HepG2 (cell line): Measurements from ENCODE around the gene PYGO2. TPM values are rescaled to one million over a fixed set of nuclear protein-coding genes. Genes with fewer than 3 reads are reported as not detected.

ENCODE experiments used
- HNRNPL ChIP-seq: fragments of 200-400 bp; formaldehyde crosslinking; IDR thresholded peaks from 2 replicates; pipeline ENCODE4 v1.6.1; 2017; ENCODE audit warnings: mild to moderate bottlenecking, low read depth, low read length
- MED8 ChIP-seq: sonication (generic); formaldehyde crosslinking; IDR thresholded peaks from 2 replicates; pipeline ENCODE4 v1.8.1; 2023; ENCODE audit warnings: mild to moderate bottlenecking, missing genetic modification reagents; ENCODE audit not compliant: insufficient replicate concordance
- MIXL1 ChIP-seq: IDR thresholded peaks from 2 replicates; pipeline ENCODE4 v1.6.1; 2016
- RAD21 ChIP-seq: fragments of 450-650 bp; formaldehyde crosslinking; IDR thresholded peaks from 2 replicates; pipeline ENCODE4 v1.5.0; 2020; ENCODE audit warnings: mild to moderate bottlenecking
- TBX2 ChIP-seq: sonication (generic); formaldehyde crosslinking; IDR thresholded peaks from 2 replicates; pipeline ENCODE4 v1.5.0; 2020; ENCODE audit warnings: missing genetic modification reagents, mild to moderate bottlenecking, borderline replicate concordance
- TOE1 ChIP-seq: sonication (generic); formaldehyde crosslinking; IDR thresholded peaks from 2 replicates; pipeline ENCODE4 v1.4.0; 2020; ENCODE audit warnings: mild to moderate bottlenecking, missing genetic modification reagents
- ZSCAN22 ChIP-seq: sonication (generic); formaldehyde crosslinking; IDR thresholded peaks from 2 replicates; pipeline ENCODE4 v1.4.0; 2020; ENCODE audit warnings: mild to moderate bottlenecking, missing genetic modification reagents
- polyA plus RNA-seq, 8 experiments: library from polyadenylated mRNA; depleted of rRNA in 3 of 8; stranded (reverse) in 7 of 8; unstranded in 1 of 8; fragments of >200 nt; fragmentation: Illumina TruSeq in 4 of 8; extraction: Trizol in 4 of 8; gene quantifications; 2 replicates each; pipeline versions ENCODE4 v1.2.1 to v1.2.3, GENCODE V29; 2011 to 2016; ENCODE audit warnings: low read depth in 4 of 8, missing spikeins in 1 of 8, mixed read lengths in 1 of 8; ENCODE audit not compliant: insufficient read depth in 1 of 8
- total RNA-seq, 5 experiments: library from RNA; depleted of rRNA; stranded (reverse); fragments of >200 nt; fragmentation: Illumina TruSeq; extraction: Trizol; gene quantifications; 2 replicates each; pipeline ENCODE4 v1.2.3, GENCODE V29; 2016; ENCODE audit warnings: low read depth in 1 of 5
- TF ChIP-seq, protein P1 (sequence below): sonication (generic); formaldehyde crosslinking; conservative IDR thresholded peaks from 2 replicates; pipeline ENCODE4 v1.4.0; 2020; ENCODE audit warnings: missing genetic modification reagents
- TF ChIP-seq, protein P2 (sequence below): sonication (generic); formaldehyde crosslinking; IDR thresholded peaks from 2 replicates; pipeline ENCODE4 v1.5.1; 2020; ENCODE audit warnings: mild to moderate bottlenecking, missing genetic modification reagents, moderate library complexity

Gene PYGO2
- total and polyA plus RNA-seq, 2 of the 13 experiments (the other 11 are each of a cell fraction or from before 2014, with no cell fraction given), result 20.3 to 21.8 TPM

DNA sequence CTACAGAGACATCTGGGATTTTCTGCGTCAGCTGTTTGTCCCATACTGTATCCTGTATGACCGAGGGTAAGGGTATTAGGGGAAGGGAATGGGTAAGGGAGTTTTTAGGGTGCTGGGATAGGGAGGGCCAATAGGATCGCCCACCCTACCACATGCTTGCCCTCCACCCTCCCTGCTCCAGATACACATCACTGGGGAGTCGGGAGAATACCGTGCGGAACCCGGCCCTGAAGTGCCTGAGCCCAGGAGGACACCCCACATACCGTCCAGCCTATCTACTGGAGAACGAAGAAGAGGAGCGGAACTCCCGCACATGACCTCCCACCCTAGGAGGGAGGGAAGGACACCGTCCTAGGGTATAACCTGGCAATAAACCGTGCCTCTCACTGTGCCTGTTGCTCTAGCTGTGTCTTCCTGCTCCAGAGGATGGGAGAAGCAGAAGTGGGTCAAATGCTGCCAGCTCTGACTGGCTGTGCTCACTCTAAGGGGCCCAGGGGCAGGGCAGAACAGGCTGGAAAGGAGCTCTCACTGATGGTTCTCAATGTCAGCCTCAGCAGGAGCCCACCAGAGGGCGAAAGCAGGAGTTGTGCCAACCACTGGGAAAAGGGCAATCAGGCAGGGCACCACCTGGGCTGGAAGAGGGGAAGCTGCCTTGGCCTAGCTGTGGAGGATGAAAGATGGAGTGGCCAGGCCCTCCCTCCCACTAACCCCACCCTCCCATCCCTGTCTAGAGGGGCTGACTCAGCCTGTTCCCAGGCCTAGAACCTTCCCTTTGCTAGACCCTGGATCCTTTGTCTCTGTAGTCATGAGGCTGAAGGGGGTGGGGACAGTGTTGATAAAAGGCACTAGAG is 31.4 kb upstream of the PYGO2 start (continued):
- TF ChIP-seq, protein P1, sequence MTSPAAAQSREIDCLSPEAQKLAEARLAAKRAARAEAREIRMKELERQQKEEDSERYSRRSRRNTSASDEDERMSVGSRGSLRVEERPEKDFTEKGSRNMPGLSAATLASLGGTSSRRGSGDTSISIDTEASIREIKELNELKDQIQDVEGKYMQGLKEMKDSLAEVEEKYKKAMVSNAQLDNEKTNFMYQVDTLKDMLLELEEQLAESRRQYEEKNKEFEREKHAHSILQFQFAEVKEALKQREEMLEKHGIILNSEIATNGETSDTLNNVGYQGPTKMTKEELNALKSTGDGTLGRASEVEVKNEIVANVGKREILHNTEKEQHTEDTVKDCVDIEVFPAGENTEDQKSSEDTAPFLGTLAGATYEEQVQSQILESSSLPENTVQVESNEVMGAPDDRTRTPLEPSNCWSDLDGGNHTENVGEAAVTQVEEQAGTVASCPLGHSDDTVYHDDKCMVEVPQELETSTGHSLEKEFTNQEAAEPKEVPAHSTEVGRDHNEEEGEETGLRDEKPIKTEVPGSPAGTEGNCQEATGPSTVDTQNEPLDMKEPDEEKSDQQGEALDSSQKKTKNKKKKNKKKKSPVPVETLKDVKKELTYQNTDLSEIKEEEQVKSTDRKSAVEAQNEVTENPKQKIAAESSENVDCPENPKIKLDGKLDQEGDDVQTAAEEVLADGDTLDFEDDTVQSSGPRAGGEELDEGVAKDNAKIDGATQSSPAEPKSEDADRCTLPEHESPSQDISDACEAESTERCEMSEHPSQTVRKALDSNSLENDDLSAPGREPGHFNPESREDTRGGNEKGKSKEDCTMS (CRISPR knock-in tag), result no peak
- peak; percentile 71; the same call in 1 of the 2 replicates for TF ChIP-seq HNRNPL
- 0 out of 2 replicates have a peak, but pooled peaks have one; percentile 33 for TF ChIP-seq RAD21 (CRISPR knock-in tag)
- no peak for TF ChIP-seq MIXL1 (CRISPR knock-in tag)
- TF ChIP-seq TBX2 (CRISPR knock-in tag), result no peak
- TF ChIP-seq, protein P2, sequence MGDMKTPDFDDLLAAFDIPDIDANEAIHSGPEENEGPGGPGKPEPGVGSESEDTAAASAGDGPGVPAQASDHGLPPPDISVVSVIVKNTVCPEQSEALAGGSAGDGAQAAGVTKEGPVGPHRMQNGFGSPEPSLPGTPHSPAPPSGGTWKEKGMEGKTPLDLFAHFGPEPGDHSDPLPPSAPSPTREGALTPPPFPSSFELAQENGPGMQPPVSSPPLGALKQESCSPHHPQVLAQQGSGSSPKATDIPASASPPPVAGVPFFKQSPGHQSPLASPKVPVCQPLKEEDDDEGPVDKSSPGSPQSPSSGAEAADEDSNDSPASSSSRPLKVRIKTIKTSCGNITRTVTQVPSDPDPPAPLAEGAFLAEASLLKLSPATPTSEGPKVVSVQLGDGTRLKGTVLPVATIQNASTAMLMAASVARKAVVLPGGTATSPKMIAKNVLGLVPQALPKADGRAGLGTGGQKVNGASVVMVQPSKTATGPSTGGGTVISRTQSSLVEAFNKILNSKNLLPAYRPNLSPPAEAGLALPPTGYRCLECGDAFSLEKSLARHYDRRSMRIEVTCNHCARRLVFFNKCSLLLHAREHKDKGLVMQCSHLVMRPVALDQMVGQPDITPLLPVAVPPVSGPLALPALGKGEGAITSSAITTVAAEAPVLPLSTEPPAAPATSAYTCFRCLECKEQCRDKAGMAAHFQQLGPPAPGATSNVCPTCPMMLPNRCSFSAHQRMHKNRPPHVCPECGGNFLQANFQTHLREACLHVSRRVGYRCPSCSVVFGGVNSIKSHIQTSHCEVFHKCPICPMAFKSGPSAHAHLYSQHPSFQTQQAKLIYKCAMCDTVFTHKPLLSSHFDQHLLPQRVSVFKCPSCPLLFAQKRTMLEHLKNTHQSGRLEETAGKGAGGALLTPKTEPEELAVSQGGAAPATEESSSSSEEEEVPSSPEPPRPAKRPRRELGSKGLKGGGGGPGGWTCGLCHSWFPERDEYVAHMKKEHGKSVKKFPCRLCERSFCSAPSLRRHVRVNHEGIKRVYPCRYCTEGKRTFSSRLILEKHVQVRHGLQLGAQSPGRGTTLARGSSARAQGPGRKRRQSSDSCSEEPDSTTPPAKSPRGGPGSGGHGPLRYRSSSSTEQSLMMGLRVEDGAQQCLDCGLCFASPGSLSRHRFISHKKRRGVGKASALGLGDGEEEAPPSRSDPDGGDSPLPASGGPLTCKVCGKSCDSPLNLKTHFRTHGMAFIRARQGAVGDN, result peak; percentile 33; the same call in 1 of the 2 replicates
- no peak for TF ChIP-seq MED8 (CRISPR knock-in tag)
- TF ChIP-seq ZSCAN22 (CRISPR knock-in tag), result no peak
- TF ChIP-seq TOE1 (CRISPR knock-in tag), result no peak
